ENCODE results near the gene THSD4. TPM values are rescaled to one million over a fixed set of nuclear protein-coding genes. Genes with fewer than 3 reads are reported as not detected.

The THSD4 gene
- total RNA-seq, 1 donor, result 50.9 TPM

GRCh38 chr15:71131601-71132362 is 16.5 kb downstream of the THSD4 start:
- peak; percentile 47 for DNase-seq (ENCODE audit: low read depth)
- TF ChIP-seq, protein P1, sequence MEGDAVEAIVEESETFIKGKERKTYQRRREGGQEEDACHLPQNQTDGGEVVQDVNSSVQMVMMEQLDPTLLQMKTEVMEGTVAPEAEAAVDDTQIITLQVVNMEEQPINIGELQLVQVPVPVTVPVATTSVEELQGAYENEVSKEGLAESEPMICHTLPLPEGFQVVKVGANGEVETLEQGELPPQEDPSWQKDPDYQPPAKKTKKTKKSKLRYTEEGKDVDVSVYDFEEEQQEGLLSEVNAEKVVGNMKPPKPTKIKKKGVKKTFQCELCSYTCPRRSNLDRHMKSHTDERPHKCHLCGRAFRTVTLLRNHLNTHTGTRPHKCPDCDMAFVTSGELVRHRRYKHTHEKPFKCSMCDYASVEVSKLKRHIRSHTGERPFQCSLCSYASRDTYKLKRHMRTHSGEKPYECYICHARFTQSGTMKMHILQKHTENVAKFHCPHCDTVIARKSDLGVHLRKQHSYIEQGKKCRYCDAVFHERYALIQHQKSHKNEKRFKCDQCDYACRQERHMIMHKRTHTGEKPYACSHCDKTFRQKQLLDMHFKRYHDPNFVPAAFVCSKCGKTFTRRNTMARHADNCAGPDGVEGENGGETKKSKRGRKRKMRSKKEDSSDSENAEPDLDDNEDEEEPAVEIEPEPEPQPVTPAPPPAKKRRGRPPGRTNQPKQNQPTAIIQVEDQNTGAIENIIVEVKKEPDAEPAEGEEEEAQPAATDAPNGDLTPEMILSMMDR (IDR thresholded peaks at IDR 0.05; ENCODE audit: insufficient read depth, low read length), result no peak
- H3K4me3 ChIP-seq (ENCODE audit: low read depth, low read length), result no peak overlapping the region

- no peak overlapping the region for H3K4me3 ChIP-seq (ENCODE audit: low read depth, low read length)
- TF ChIP-seq, protein P1 (IDR thresholded peaks at IDR 0.05; ENCODE audit: insufficient read depth, low read length), result no peak
- DNase-seq (ENCODE audit: low read depth), result no peak
Measured at GRCh38 chr15:71133747-71134472, 18.6 kb downstream of the THSD4 start.

DNA sequence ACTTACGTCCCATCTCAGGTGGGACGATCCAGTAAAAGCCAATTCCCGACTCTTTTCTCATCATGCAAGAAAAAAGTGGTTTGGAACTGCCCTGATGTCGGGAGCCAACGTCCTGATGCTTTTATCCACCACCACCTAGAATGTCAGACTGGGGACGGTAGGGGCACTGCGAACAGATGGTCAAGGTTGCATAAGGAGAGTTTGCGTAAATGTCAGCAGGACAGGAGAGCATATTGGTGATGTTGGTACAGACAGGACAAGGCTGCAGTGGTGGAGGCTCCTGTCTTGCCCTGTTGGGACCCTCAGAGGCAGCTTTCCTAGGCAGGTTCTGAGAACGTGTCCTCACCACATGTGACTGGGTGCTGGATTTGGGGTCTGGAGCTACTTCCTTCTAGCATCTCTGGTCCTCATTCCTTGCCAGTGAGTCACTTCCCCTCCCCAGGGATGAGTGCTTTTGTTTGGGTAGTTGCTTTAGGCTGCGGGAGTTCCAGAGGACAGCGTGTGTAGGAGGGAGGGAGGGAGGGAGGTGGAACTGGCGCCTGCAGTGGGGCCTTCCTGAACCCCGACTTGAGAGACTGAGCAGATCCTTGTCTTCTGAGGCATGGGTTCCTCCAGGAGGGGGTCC is 21.0 kb downstream of the THSD4 start:
- DNase-seq (ENCODE audit: low read depth), result peak; percentile 87
- TF ChIP-seq, protein P1 (IDR thresholded peaks at IDR 0.05; ENCODE audit: insufficient read depth, low read length), result no peak

DNA sequence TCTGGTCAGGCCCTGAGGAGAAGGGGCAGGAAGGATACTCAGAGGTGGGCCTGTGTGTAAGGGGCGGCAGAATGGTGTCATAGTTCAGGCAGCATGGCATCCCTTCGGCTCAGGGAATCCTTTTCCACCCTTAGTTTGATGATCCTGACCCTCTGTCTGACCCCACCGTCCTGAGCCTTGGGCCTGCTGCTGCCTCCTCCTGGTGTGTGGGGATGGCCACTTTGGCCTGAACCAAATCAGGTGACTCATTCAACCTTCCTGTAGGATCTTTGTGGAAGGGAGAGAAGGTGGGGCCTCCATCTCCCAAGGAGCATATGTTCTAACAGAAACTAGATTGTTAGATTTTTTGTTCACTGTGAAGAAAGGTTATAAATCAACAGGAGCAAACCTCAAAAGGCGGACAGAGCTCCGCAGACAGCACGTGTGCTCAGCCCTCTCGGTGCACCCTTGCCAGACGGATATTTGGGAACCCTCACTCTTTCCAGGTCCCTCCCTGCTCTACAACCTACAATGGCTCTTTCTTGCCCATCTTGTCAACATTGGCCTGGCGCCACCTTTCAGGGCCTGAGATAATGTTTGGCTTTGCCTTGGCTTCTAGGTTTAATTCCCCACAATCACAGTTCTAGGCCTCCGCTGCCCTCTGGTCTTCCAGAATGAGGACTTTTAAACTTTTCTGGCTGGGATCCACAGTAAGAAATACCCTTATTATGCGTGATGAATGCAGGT is 21.7 kb downstream of the THSD4 start:
- DNase-seq (ENCODE audit: low read depth), result peak; percentile 44
- TF ChIP-seq, protein P1 (IDR thresholded peaks at IDR 0.05; ENCODE audit: insufficient read depth, low read length), result peak; percentile 23
- no peak overlapping the region for H3K4me3 ChIP-seq (ENCODE audit: low read depth, low read length)

More for the DNA sequence above, 21.0 kb downstream of the THSD4 start:
- H3K4me3 ChIP-seq (ENCODE audit: low read depth, low read length), result no peak overlapping the region

GRCh38 chr15:71138473-71138872 is 23.2 kb downstream of the THSD4 start:
- TF ChIP-seq, protein P1 (IDR thresholded peaks at IDR 0.05; ENCODE audit: insufficient read depth, low read length), result no peak
- no peak overlapping the region for H3K4me3 ChIP-seq (ENCODE audit: low read depth, low read length)
- DNase-seq (ENCODE audit: low read depth), result no peak

GRCh38 chr15:71139241-71139640 is 24.0 kb downstream of the THSD4 start:
- DNase-seq (ENCODE audit: low read depth), result no peak
- TF ChIP-seq, protein P1 (IDR thresholded peaks at IDR 0.05; ENCODE audit: insufficient read depth, low read length), result no peak
- H3K4me3 ChIP-seq (ENCODE audit: low read depth, low read length), result no peak overlapping the region

Data from fibroblast of the aortic adventitia (primary cell).